ENCODE measurements around the gene BATF.
A peak's percentile ranks its signal among the peaks of the same experiment; 100 is the strongest.

BATF gene

GRCh38 chr14:75572104-75572503 lies 49.8 kb downstream of the BATF start:
- TF ChIP-seq CTCF (conservative IDR thresholded peaks at IDR 0.05; ENCODE audit: low read length) (no peak), EZH2phosphoT487 (IDR thresholded peaks at IDR 0.05; ENCODE audit: borderline replicate concordance) (no peak)
- H3K9ac ChIP-seq (ENCODE audit: low read depth, low read length, poor library complexity, severe bottlenecking) = no peak overlapping the region
- H3K4me2 ChIP-seq (ENCODE audit: low read depth, low read length, poor library complexity, severe bottlenecking) = no peak overlapping the region
- no peaks in the 10 kb centered on the region for H3K36me3 ChIP-seq (ENCODE audit: insufficient read depth, low read length)
- H2AFZ ChIP-seq (ENCODE audit: low read length) = no peak overlapping the region
- no peaks in the 10 kb centered on the region for H3K79me2 ChIP-seq (ENCODE audit: insufficient read depth, low read length)
- no peaks in the 10 kb centered on the region for H3F3A ChIP-seq (ENCODE audit: low read depth)
- no peak overlapping the region for H3K4me3 ChIP-seq (ENCODE audit: low read length, poor library complexity, severe bottlenecking)
- peaks cover under 1% of the 10 kb centered on the region for H3K4me1 ChIP-seq (ENCODE audit: insufficient read depth, low read length, poor library complexity, severe bottlenecking)
- no peaks in the 10 kb centered on the region for H3K9me2 ChIP-seq (replicated peaks; ENCODE audit: low read depth, low read length)
- no peaks in the 10 kb centered on the region for H3K27me3 ChIP-seq (ENCODE audit: insufficient read depth, low read length, poor library complexity, severe bottlenecking)
- H4K20me1 ChIP-seq (ENCODE audit: insufficient read depth, low read length, poor library complexity, severe bottlenecking) = no peaks in the 10 kb centered on the region
- no peaks in the 10 kb centered on the region for H3K9me3 ChIP-seq (ENCODE audit: insufficient read depth, low read depth, low read length)

GRCh38 chr14:75577090-75577489 lies 54.8 kb downstream of the BATF start:
- H3K27me3 ChIP-seq (ENCODE audit: insufficient read depth, low read length, poor library complexity, severe bottlenecking) = no peaks in the 10 kb centered on the region
- no peak overlapping the region for H3K9ac ChIP-seq (ENCODE audit: low read depth, low read length, poor library complexity, severe bottlenecking)
- no peak overlapping the region; the same call in 1 of the 2 replicates for H2AFZ ChIP-seq (ENCODE audit: low read length)
- H3K79me2 ChIP-seq (ENCODE audit: insufficient read depth, low read length) = no peaks in the 10 kb centered on the region
- peak overlapping the region; percentile 94 for H3K4me2 ChIP-seq (ENCODE audit: low read depth, low read length, poor library complexity, severe bottlenecking)
- peaks cover 12% of the 10 kb centered on the region for H3K4me1 ChIP-seq (ENCODE audit: insufficient read depth, low read length, poor library complexity, severe bottlenecking)
- no peaks in the 10 kb centered on the region for H3K9me2 ChIP-seq (replicated peaks; ENCODE audit: low read depth, low read length)
- TF ChIP-seq CTCF (conservative IDR thresholded peaks at IDR 0.05; ENCODE audit: low read length) (no peak), EZH2phosphoT487 (IDR thresholded peaks at IDR 0.05; ENCODE audit: borderline replicate concordance) (no peak)
- no peak overlapping the region for H3K4me3 ChIP-seq (ENCODE audit: low read length, poor library complexity, severe bottlenecking)
- H3K9me3 ChIP-seq (ENCODE audit: insufficient read depth, low read depth, low read length) = no peaks in the 10 kb centered on the region
- H4K20me1 ChIP-seq (ENCODE audit: insufficient read depth, low read length, poor library complexity, severe bottlenecking) = no peaks in the 10 kb centered on the region
- H3F3A ChIP-seq (ENCODE audit: low read depth) = no peaks in the 10 kb centered on the region
- H3K36me3 ChIP-seq (ENCODE audit: insufficient read depth, low read length) = no peaks in the 10 kb centered on the region

GRCh38 chr14:75577729-75578101 lies 55.4 kb downstream of the BATF start:
- H4K20me1 ChIP-seq (ENCODE audit: insufficient read depth, low read length, poor library complexity, severe bottlenecking) = no peaks in the 10 kb centered on the region
- H3K36me3 ChIP-seq (ENCODE audit: insufficient read depth, low read length) = no peaks in the 10 kb centered on the region
- peak overlapping the region; percentile 94 for H3K4me2 ChIP-seq (ENCODE audit: low read depth, low read length, poor library complexity, severe bottlenecking)
- H2AFZ ChIP-seq (ENCODE audit: low read length) = peak overlapping the region; percentile 94
- H3F3A ChIP-seq (ENCODE audit: low read depth) = no peaks in the 10 kb centered on the region
- H3K9me3 ChIP-seq (ENCODE audit: insufficient read depth, low read depth, low read length) = no peaks in the 10 kb centered on the region
- TF ChIP-seq CTCF (conservative IDR thresholded peaks at IDR 0.05; ENCODE audit: low read length) (peak; percentile 73), EZH2phosphoT487 (IDR thresholded peaks at IDR 0.05; ENCODE audit: borderline replicate concordance) (no peak)
- H3K79me2 ChIP-seq (ENCODE audit: insufficient read depth, low read length) = no peaks in the 10 kb centered on the region
- peak overlapping the region; percentile 75 for H3K4me3 ChIP-seq (ENCODE audit: low read length, poor library complexity, severe bottlenecking)
- H3K27me3 ChIP-seq (ENCODE audit: insufficient read depth, low read length, poor library complexity, severe bottlenecking) = no peaks in the 10 kb centered on the region
- H3K4me1 ChIP-seq (ENCODE audit: insufficient read depth, low read length, poor library complexity, severe bottlenecking) = peaks cover 12% of the 10 kb centered on the region
- H3K9me2 ChIP-seq (replicated peaks; ENCODE audit: low read depth, low read length) = no peaks in the 10 kb centered on the region
- no peak overlapping the region for H3K9ac ChIP-seq (ENCODE audit: low read depth, low read length, poor library complexity, severe bottlenecking)
